Activated T-cell treated with anti-CD3 and anti-CD28 coated beads, Interleukin-2, amount 50 U/mL, for 1 hour (primary cell): ENCODE results near the gene ETV1.

Experiments
- DNase-seq: peaks from one replicate; pipeline ENCODE4 v3.0.0-alpha.2; 2020

ETV1 gene

GRCh38 chr7:13875496-13876074, 113.9 kb downstream of the ETV1 start:
- DNase-seq: no peak

- DNase-seq: no peak
Measured at GRCh38 chr7:13874783-13875182, 114.7 kb downstream of the ETV1 start.

DNA sequence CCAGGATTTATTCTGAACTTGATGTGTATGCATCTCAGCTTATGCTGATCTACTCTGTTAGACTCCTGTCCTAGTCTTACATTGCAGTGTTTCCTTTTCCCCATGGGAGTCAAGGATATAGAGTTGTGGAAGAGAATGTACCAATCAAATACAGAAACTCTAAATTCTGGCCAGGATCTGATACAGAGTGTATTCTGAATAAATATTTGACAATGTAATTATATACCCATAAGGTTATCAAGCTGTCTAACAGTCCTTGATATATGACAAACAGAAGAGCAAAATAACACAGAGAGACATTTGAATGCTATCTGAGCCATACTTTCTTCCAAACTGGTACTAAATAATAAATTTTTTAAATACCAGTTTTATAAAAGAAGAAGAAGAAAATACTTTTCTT, 116.8 kb downstream of the ETV1 start:
- DNase-seq: no peak

DNA sequence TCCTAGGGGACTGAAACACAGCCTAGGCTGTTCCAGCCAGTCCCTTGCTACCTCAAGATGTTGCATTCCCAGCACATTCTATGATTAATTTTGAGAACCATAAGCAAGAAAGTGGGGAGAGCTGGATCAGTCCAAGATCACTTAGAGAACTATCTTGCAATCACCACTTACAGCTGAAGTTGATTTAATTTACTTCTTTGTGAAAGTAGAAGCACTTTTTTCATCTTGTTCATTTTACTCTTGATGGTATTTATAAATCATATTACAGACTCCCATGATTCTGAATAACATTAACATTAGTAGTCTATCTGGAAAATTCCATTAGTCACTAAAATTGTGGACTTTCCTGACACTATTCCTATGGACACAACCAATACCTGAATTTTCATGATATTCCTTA, 118.5 kb downstream of the ETV1 start:
- DNase-seq: no peak

DNA sequence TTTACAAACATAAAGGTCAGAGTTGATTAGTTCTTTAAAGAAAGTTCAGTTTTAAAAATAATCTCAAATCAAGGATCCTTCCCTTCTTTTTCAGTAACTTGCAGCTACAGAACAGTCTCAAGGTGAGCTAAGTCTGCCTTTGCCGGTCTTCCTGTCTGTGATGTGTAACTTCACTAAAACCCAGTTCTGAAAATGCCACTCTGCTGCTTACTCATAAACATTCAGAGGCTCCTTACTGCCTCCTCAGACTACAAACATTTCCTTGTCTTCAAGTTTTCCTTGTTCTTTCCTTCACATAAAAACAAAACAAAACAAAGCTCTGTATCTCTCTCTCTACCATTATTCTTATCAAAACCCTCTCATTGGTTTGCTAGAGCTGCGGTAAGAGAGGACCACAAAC, 128.7 kb downstream of the ETV1 start:
- DNase-seq: no peak

GRCh38 chr7:13856012-13856411, 133.5 kb downstream of the ETV1 start:
- DNase-seq: no peak

DNA sequence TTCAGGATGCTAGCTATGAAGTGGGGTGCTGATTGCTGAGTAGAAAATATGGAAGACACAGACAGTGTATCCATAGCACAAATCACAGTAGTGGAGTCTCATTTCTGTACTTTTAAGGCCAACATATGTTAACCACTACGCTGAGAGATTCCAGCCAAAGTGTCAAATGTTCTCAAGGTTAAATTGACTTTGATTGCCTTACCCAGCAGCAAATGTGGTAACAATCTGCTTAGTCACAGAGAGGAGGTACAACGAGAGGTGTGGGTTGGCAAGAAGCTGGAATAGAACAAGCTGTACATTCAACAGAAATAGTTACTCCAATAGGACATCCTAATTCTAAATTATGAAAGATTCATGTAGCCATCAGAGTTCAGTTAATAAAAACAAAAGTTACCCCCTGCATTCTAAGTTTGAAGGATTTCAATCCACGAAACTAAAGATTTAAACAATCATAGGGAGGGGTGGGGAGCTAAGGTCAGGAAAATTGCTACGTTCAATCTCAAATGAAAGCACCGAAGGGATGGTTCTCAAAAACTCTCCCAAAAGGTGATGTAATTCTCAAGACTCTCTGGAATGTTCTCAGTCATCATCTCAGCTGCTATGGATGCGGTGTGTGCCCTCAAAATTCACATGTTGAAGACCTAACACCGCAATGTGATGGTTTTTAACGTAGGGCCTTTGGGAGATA, 137.0 kb downstream of the ETV1 start:
- no peak for DNase-seq

DNA sequence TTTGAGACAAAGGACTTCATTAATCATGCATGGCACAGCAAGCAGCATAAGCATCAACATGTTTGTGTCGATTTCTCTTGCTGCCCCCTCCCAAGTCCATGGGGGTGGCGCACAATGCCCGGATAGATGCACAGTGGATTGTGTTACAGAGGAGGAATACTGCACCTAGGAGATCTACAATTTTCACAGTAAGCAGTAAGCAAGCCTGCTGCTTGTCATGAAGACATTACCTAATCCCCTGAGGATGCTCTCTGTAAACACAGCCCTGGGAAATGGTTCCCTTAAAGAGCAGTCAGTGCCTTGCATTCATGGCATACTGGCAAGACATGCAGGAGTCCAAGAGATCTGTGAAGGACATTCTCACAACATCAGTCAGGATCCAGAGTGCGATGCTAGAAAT, 137.7 kb downstream of the ETV1 start:
- no peak for DNase-seq

DNA sequence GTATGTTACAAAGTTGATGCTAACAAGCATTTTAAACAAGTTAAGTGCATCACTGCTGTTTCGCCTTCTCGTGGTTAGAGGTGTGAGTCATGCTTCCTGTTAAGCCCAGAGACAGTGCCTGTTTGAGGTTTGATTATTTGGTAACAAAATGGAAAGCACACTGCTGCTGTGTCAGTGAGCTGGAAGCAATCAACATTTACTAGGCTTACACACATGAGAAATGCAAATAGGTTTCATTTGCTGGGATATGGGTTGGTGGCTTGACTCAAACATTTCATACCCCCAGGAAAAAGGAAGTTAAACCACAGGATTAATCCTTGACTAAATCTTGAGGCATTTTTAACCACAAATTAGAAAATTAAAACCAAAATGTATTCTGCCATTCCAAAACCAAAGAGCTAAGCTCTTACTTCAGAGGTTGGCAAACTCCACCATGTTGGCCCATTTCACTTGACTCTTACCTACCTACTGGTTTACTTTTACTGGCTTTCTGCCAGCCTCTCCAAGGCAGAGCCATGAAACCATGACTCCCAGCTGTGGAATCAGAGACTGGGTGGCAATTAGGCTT, 139.2 kb downstream of the ETV1 start:
- DNase-seq: peak; percentile 18

DNA sequence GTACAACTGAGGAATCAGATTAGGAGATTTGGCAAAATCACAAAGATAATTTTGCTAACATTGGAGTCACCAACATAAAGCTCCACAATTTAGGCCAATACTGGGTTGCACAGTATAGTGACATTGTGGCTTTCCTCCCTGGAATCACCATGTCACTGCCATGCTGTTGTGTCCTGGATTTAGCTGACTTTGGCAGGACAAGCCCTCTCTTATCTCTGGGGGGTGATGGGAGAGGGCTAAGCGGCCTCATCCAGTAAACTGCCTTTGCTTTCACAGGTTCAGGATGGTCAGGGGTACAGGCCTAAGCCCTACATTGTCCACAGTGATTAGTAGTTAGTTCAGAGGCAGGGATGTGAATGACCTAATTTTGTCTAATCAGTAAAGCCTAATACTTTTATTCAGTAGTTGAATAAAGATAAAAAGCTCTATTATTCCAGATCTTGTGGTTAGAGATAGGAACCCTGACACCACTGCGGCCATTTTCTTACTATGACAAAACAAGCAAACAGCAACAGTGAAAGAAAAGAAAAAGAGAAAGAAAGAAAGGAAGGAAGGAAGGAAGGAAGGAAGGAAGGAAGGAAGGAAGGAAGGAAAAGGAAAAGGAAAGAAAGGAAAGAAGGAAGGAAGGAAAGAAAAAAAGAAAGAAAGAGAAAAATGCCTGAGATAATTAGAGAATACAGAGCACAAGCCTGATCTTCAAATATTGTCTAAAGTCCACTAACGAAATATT, 140.1 kb downstream of the ETV1 start:
- DNase-seq: no peak

DNA sequence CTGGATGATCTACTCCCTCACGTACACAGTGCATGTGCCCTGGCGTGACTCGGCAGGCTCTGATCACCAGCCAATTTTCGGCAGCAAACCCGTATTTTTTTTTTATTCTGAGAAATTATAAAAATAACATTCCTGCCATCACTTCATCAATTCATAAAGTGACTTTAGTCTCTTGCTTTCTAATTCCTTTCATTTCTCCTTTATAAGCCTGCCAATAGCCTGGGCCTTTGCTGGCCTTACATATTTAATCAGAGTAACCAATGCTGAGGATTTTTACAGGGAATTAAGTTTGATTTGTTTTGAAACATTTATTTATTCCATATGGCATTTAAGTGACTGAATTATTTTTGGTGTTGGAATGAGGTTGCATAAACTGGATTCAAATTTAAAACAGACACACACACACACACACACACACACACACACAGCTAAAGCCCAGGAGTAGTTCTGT, 140.8 kb downstream of the ETV1 start:
- no peak for DNase-seq

GRCh38 chr7:13846386-13846785, 143.1 kb downstream of the ETV1 start:
- DNase-seq: no peak

DNA sequence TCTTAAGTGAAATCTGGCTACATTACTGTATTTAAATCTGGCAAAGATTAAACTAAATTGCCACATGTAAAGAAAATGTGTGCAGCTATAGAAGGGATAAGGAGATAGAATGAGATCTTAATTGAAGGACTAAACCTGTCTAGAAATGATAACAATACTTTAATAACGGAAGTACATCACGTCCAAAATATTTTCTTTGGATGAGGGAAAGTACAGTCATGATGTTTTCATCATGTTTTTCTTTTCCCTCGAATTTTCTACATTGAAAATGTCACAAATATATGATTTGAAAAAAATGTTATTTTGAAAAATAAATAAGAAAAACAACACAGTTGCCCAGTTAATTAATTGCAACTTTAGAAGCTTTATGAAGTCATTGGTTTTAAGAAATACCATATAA, 143.9 kb downstream of the ETV1 start:
- DNase-seq: no peak

- DNase-seq: no peak
Measured at GRCh38 chr7:13844954-13845353, 144.5 kb downstream of the ETV1 start.

- DNase-seq: no peak
Measured at GRCh38 chr7:13841284-13841683, 148.2 kb downstream of the ETV1 start.
